ENCODE data around the gene GNRHR.
"Not testable (repeated sequence)": the region's sequence is repeated elsewhere in the genome, so short reads cannot be mapped to it uniquely, and the experiment has no call there.

Gene GNRHR, protein sequence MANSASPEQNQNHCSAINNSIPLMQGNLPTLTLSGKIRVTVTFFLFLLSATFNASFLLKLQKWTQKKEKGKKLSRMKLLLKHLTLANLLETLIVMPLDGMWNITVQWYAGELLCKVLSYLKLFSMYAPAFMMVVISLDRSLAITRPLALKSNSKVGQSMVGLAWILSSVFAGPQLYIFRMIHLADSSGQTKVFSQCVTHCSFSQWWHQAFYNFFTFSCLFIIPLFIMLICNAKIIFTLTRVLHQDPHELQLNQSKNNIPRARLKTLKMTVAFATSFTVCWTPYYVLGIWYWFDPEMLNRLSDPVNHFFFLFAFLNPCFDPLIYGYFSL

GRCh38 chr4:67754288-67754687 is at the start of gene GNRHR:
Gene GNRHR, minus strand, starts transcription at chr4:67754388. Its CDS starts 53 bp downstream, at chr4:67754335.
- no peak for DNase-seq (ENCODE audit: low spot score)

GRCh38 chr4:67796810-67797209 is 42.6 kb upstream of the GNRHR start:
- DNase-seq (ENCODE audit: low spot score), result no peak

DNA sequence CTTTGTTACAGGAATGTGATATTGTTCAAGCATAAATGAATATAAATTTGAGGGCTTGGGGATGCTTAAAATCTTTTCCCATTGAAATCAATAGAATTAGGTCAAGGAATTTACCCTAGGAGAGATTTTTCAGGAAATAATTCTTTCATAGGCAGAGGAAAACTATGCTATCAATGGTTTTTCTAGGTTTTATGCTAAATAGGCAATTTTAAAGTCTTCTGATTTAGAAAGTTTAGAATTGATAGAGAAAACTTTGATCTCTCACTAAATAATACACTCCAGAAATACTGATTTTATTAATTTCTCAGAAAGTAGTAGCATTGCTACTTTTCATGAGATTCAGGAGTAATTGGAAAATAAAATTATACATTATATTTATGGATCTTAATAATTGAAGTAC is 36.5 kb upstream of the GNRHR start:
- no peak for DNase-seq (ENCODE audit: low spot score)

GRCh38 chr4:67787311-67787710 is 33.1 kb upstream of the GNRHR start:
- DNase-seq (ENCODE audit: low spot score), result no peak

DNA sequence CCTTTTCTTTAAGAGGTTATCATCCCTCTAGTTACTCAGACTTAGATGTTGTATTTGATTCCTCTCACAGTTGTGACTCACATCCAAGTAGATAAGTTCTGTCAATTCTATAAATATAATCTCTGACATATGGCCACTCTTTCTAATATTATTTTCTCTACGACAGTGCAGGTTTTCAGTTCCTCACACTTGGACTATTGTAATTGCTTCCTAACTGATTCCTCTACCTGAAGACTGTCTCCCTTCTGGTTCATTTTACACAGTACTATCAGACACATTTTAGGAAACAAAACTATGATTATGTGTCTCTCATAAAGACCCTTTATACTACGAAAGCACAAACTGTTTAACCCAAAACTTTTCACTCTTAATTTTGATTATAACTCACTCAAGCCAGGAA is 31.3 kb upstream of the GNRHR start:
- DNase-seq (ENCODE audit: low spot score), result no peak

DNA sequence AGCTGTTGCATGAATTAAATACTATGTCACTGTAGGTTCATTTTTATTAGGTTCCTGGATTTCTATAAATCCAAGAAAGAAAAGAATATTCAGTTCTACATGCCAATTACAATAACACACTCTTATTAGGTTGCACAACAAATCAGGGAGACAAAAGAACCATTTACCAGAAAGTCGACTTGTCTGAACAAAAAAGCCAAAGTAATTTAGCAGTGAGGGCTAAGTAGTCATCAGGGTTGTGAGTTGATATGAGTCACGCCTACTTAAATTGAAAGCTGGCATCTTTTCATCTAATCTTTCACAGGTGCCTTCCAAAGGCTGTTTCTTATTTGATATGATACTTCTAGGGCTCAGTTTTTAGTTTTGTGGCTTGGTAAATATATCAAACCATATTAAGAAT is 25.4 kb upstream of the GNRHR start:
- DNase-seq (ENCODE audit: low spot score), result no peak

DNA sequence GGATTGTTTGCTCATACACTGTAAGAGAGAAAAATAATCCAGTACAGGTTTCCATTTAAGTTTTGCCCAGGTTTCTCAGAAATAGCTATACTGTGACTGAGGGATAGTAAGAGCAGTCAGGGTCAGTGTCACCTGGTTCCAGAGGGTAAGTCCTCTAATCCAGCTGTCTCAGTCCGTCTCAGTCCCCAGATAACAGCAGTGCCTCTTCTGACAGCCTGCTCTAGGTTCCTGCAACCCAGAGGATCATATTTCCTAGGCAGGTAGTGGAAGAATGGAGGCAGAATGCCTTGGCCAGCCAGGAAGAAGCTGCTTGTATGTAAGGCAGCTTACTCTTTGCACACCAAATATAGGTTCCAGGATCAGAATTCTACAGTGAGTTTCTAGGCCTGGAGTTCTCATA is 22.6 kb upstream of the GNRHR start:
- DNase-seq (ENCODE audit: low spot score), result no peak

DNA sequence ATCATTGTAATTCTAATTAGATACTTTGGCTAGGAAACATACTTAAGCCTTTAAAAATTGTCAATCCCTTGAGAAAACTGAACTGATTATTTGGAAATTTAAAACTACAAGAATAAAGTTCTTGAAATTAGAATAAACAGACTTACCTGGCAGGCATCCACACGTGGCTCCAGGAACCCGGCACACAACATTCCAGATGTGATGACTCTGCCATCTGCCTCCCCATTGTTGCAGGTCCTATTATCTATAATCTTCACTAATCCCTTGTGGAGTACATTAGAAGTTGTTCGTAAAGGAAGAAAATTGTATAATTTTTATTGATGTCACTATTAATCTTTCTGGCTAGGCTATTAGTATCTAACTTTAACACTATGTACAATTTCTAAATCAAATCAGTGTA is 16.2 kb upstream of the GNRHR start:
- DNase-seq (ENCODE audit: low spot score), result no peak

DNA sequence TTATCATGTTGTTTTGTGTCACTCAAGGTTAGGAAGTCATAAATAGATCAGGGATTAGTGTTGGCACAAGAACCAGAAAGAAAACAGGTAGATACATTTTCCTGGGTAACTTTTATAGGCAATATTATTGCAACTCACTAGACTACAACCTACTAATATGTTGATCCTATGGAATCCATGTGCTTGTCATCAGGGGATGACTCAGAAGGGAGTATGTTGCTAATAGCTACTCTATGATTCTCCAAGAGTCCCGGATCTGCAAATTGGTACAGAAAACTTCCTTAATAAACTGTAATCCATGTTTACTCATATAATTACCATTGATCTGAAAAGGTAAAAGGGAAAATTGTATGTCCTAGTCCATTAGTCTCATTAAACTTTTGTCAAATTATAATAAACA is 11.7 kb upstream of the GNRHR start:
- no peak for DNase-seq (ENCODE audit: low spot score)

- no peak for DNase-seq (ENCODE audit: low spot score)
These were observed 11.2 kb upstream of the GNRHR start for GRCh38 chr4:67765401-67765800.

DNA sequence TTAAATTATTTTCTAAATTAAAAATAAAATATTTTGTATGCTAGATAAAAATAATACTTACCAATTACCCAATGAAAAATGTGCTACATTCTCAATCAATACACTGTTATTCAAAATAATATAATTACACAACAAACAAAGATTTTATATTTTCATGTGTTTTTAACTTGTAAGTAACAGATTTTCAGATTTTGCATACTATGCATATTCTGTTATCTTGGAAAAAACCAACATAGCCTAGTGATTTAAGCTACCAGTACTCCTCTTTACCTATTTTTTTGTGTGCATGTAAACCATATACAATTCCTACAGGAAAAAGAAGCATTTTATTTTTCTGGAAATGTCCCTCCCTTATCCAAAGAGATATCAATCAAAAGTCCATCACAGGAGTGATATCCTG is 10.0 kb upstream of the GNRHR start:
- DNase-seq (ENCODE audit: low spot score), result no peak

- DNase-seq (ENCODE audit: low spot score), result no peak
These were observed 7.9 kb upstream of the GNRHR start for GRCh38 chr4:67762086-67762485.

GRCh38 chr4:67756991-67757390 is 2.8 kb upstream of the GNRHR start:
- not testable (repeated sequence) for DNase-seq (ENCODE audit: low spot score)

DNA sequence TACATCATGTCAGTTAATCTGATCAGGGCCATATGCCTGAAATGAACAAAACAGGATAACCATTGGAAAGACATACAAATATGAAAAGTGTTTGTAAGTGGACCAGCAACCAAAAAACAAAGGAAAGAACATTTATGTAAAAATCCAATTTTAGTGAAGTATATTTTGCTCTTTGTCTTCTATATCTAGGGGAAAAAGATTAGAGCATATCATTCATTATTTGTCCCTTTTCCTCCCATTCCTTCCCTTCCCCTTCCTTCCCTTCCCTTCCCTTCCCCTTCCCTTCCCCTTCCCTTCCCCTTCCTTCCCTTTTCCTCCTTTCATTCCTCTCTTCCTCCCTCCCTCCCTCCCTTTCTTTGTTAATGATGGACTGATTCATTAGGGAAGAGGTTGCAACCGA is 1.8 kb upstream of the GNRHR start:
- no peak for DNase-seq (ENCODE audit: low spot score)

DNA sequence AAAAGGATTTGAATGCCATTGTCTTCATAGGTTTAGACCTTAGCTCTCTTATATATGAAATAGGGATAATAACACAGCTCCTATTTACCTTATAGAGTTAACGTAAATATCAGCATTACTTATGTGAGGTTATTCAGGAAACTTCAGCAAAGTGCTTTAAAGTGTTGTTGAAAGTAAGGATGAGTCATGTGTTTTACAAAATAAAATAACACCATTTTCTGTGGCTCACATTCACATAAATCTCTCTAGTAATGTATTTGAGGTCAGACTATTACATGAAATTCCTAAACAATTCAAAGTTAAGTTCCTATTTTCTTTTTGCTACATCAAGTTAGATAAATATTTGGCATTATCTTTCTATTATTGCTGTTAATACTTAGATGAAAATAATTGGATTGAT is 2.9 kb downstream of the GNRHR start:
- no peak for DNase-seq (ENCODE audit: low spot score)

DNA sequence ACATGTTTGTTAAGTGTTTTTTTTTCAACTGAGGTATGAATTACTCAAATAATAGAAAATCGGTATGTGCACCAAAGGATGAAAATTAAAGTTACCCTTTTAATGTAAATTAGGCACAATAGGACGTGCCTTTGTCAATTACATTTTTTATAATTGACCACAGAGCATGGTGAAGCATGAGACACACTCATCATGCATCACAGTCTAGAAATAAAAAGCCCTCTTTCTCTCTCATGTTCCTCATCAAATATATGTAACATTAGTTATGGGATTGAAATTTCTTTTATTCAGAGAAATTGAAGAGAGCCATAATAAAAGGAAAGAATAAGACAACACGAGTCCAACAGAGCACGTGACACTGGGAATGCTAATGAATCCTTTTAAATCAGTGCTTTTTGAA is 3.5 kb downstream of the GNRHR start:
- peak; percentile 16 for DNase-seq (ENCODE audit: low spot score)

DNA sequence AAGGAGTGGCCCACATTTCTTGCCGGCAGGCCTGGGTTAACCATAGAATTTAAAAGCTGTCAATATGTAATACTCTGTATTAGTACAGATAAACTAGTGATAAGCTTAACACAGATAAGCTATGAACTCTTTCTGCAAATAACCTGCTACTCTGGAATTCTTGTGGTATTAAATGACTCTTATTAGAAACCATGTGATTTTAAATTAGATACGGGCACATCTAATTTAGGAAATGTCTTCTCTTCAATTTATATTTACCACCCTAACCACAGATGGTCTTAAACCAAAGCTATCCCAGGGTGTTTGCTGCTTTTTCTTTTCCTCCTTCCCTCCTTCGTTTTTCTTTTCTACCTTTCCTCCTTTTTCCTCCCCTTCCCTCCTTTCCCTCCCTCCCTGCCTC is 4.9 kb downstream of the GNRHR start:
- no peak for DNase-seq (ENCODE audit: low spot score)

GRCh38 chr4:67746797-67747495 is 7.2 kb downstream of the GNRHR start:
- DNase-seq (ENCODE audit: low spot score), result peak; percentile 38

DNA sequence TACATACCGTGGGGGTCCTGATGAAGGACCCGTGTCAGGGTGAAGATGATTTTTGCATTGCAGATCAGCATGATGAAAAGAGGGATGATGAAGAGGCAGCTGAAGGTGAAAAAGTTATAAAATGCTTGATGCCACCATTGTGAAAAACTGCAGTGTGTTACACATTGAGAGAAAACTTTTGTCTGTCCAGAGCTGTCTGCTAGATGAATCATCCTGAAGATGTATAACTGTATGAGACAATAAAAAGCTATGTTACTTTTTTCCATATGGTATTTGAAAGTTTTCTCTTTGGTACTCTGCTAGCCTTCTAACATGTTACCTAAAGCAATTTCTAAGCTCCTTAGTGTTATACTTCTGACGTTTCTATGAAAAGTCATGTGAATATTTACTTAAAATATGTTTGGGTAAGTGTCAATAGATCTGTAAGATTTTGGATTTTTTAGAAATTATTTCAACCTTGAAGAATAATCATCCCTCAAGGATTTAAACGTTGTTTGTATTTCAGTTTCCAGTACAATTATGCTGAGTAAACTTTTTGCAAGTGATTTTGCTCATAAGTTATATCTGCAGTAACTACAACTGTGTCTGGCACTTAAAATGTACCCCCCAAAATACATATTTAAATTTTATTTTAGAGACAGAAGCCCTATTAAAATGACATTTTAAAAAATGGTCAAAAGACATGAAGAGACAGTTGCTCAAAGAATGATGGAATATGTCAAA is 9.5 kb downstream of the GNRHR start:
- no peak for DNase-seq (ENCODE audit: low spot score)

- DNase-seq (ENCODE audit: low spot score), result no peak
These were observed 11.0 kb downstream of the GNRHR start for GRCh38 chr4:67743194-67743593.

DNA sequence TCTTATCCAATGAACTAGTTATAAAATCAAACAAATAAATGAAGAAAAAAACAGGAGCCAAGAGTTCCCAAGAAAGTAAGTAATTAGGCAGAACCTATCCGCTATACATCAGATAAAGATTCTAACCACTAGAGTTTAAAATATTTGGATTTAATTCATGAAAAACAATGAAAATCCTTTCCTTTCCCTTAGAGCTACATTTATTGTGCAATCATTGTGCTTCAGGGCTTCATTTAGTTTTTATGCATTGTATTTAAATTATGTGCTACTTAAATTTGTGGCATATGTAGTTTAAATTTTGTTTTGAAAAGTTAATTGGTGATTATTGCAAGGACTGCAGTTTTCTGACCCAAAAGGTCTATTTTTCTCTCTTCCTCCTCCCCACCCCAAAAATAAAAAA is 17.9 kb downstream of the GNRHR start:
- no peak for DNase-seq (ENCODE audit: low spot score)

- no peak for DNase-seq (ENCODE audit: low spot score)
These were observed 18.9 kb downstream of the GNRHR start for GRCh38 chr4:67735325-67735724.

DNA sequence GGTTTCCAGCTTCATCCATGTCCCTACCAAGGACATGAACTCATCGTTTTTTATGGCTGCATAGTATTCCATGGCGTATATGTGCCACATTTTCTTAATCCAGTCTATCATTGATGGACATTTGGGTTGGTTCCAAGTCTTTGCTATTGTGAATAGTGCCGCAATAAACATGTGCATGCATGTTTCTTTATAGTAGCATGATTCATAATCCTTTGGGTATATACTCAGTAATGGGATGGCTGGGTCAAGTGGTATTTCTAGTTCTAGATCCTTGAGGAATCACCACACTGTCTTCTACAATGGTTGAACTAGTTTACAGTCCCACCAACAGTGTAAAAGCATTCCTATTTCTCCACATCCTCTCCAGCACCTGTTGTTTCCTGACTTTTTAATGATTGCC is 23.7 kb downstream of the GNRHR start:
- DNase-seq (ENCODE audit: low spot score), result not testable (repeated sequence)

Data from globus pallidus (tissue), 1 donor.